Testis (tissue), 3 donors: Measurements from ENCODE around the gene RBM48. TPM values are rescaled to one million over a fixed set of nuclear protein-coding genes. Genes with fewer than 3 reads are reported as not detected.

Experiments
- DNase-seq: peaks from one replicate; pipeline ENCODE4 v3.0.0-alpha.2; 2019
- H3K27ac ChIP-seq, 2 donors: fragments of 200-600 bp; sonication (generic); one replicate each; pipeline ENCODE4 v1.5.1; 2019
- H3K27me3 ChIP-seq: fragments of 200-600 bp; sonication (generic); one replicate; pipeline ENCODE4 v1.5.1; 2019
- H3K36me3 ChIP-seq: fragments of 200-600 bp; sonication (generic); one replicate; pipeline ENCODE4 v1.5.1; 2017; ENCODE audit warnings: low read depth; ENCODE audit errors: missing control alignments
- H3K4me1 ChIP-seq: fragments of 200-600 bp; sonication (generic); one replicate; pipeline ENCODE4 v1.5.1; 2019
- H3K4me3 ChIP-seq, 2 donors: fragments of 200-600 bp; sonication (generic); one replicate each; pipeline ENCODE4 v1.5.1; 2017 to 2019
- H3K9me3 ChIP-seq: fragments of 200-600 bp; sonication (generic); one replicate; pipeline ENCODE4 v1.5.1; 2017
- POLR2A ChIP-seq: fragments of 450-650 bp; IDR thresholded peaks from one replicate; pipeline ENCODE4 v1.6.1; 2017; ENCODE audit warnings: antibody characterized with exemption, mild to moderate bottlenecking, moderate library complexity
- whole genome bisulfite sequencing, 2 donors: methylation state at CpG; one replicate each; pipeline ENCODE4 v1.1.5; 2018; 5-methylcytosine and 5-hydroxymethylcytosine counted together
- intact Hi-C: fragments of 100-400 bp; cut with DNase I; formaldehyde crosslinking; loops from one replicate; pipeline ENCODE4 v1.15.1; 2023; ENCODE audit warnings: low total_unique reads
- polyA plus RNA-seq: library from polyadenylated mRNA; stranded (reverse); fragments of 350-450 nt; fragmentation: Illumina TruSeq; extraction: RNeasy Lipid Tissue Mini Kit (QIAGEN cat#74804); gene quantifications from one replicate; pipeline ENCODE4 v1.2.3, GENCODE V29; 2014; ENCODE audit warnings: low read depth, low replicate concordance; ENCODE audit not compliant: insufficient read depth
- total RNA-seq, 2 donors: library from RNA; depleted of rRNA; stranded (reverse); fragments of >200 nt; gene quantifications; one replicate each; pipeline ENCODE4 v1.2.3, GENCODE V29; 2016
- TF ChIP-seq, protein P1 (sequence below), 3 experiments: fragments of 450-650 bp in 2 of 3; fragments of 200-600 bp in 1 of 3; sonication (generic) in 1 of 3; IDR thresholded peaks; one replicate each; pipeline ENCODE4 v1.5.1; 2016 to 2019; ENCODE audit warnings: antibody characterized with exemption in 3 of 3, mild to moderate bottlenecking in 2 of 3, moderate library complexity in 1 of 3

RBM48 gene
- total and polyA plus RNA-seq, 3 donors from 2014 or later: 20.3 to 22.5 (median 20.5) TPM

DNA sequence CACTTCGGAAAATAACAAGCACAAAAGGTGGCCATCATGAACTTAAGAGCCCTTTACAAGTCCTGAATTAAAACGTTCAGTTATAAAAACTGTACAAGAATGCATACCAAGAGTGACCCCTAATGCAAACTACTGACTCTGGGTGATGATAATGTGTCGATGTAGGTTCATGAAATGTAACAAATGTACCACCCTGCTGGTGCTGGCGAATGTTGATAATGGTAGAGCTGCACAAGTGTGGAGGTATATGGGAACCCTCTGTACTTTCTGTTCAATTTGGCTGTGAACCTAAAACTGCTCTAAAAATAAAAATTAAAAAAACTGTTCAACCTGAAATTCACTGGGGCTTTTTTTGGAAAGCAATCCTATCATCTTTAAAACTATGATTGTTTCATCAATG lies 58.2 kb downstream of the RBM48 start:
- H3K27me3 ChIP-seq: no peaks in the 10 kb centered on the region
- no peaks in the 10 kb centered on the region for H3K9me3 ChIP-seq
- intact Hi-C loops: no loop called here
- WGBS, 2 donors: 15 to 25% methylated on average over 4 of the region's 4 CpGs
- no peak overlapping the region for H3K4me3 ChIP-seq
- H3K27ac ChIP-seq: no peak overlapping the region
- no peaks in the 10 kb centered on the region for H3K36me3 ChIP-seq
- no peak for DNase-seq
- H3K4me1 ChIP-seq: peaks cover 23% of the 10 kb centered on the region
- TF ChIP-seq, protein P1, sequence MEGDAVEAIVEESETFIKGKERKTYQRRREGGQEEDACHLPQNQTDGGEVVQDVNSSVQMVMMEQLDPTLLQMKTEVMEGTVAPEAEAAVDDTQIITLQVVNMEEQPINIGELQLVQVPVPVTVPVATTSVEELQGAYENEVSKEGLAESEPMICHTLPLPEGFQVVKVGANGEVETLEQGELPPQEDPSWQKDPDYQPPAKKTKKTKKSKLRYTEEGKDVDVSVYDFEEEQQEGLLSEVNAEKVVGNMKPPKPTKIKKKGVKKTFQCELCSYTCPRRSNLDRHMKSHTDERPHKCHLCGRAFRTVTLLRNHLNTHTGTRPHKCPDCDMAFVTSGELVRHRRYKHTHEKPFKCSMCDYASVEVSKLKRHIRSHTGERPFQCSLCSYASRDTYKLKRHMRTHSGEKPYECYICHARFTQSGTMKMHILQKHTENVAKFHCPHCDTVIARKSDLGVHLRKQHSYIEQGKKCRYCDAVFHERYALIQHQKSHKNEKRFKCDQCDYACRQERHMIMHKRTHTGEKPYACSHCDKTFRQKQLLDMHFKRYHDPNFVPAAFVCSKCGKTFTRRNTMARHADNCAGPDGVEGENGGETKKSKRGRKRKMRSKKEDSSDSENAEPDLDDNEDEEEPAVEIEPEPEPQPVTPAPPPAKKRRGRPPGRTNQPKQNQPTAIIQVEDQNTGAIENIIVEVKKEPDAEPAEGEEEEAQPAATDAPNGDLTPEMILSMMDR (IDR thresholded peaks at IDR 0.05): no peak
- TF ChIP-seq POLR2A: no peak

Other genes with a start within 250 kb of the RBM48 start
- gene GATAD1, start 81.3 kb upstream of the RBM48 start, total RNA-seq: 10 to 100 TPM; 65.5 to 71.7 TPM
- 22.7 TPM for gene GATAD1, start 81.3 kb upstream of the RBM48 start, polyA plus RNA-seq
- 10 to 100 TPM in 1 of 2 donors, 1 to 10 TPM in 1; 7.5 to 16.5 TPM for gene ERVW-1, start 50.8 kb upstream of the RBM48 start, total RNA-seq
- 17.5 TPM for gene ERVW-1, start 50.8 kb upstream of the RBM48 start, polyA plus RNA-seq
- 10 to 100 TPM; 27.4 to 29.4 TPM for gene PEX1, start 275 bp upstream of the RBM48 start, total RNA-seq
- gene PEX1, start 275 bp upstream of the RBM48 start, polyA plus RNA-seq: 20.4 TPM
- 10 to 100 TPM; 20.1 to 24.3 TPM for gene FAM133B, start 61.6 kb downstream of the RBM48 start, total RNA-seq
- 6.0 TPM for gene FAM133B, start 61.6 kb downstream of the RBM48 start, polyA plus RNA-seq